GM21528 (cell line): ENCODE results near the gene TUBB6.
A peak's percentile ranks its signal among the peaks of the same experiment; 100 is the strongest.

Source experiments
- ATAC-seq: cut with Tn5 transposase; IDR thresholded peaks from one replicate; pipeline ENCODE4 v1.9.1; 2021; ENCODE audit warnings: mild to moderate bottlenecking, moderate library complexity; ENCODE audit not compliant: unreplicated experiment, low FRiP score

TUBB6 gene

DNA sequence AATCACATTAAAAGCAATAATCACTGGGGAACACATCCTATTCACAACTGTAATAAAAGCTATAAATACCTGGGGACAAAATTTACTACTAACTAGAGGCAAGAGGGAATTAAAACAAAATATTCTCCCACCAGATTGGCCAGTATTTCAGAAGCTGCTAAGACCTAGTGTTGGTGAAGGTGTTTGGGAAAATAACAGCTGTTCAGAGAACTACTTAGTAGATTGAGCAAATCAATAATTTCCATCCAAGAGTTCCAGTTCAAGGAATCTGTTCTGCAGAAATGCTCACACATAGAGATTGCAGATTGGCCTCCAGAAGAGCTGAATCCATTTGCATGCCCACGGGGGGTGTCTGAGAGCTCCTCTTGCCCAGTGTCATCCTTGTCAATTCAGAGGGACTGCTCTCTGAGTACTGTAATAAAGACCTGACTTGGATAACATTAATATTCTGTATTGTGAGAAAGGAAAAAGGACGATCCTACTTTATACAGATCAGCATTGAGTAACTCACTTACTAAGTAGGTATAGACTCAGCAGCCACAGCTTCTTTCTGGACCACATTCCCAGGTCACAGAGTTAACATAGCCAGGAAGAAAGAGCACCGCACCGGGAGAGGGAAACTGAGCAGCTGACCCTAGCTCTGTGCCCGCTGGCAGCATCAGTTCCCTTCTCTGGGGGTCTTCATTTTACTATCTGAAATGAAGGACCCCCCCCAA lies 5.6 kb downstream of the TUBB6 start:
- ATAC-seq = no peak

GRCh38 chr18:12314591-12315305 lies 6.7 kb downstream of the TUBB6 start:
- no peak for ATAC-seq

DNA sequence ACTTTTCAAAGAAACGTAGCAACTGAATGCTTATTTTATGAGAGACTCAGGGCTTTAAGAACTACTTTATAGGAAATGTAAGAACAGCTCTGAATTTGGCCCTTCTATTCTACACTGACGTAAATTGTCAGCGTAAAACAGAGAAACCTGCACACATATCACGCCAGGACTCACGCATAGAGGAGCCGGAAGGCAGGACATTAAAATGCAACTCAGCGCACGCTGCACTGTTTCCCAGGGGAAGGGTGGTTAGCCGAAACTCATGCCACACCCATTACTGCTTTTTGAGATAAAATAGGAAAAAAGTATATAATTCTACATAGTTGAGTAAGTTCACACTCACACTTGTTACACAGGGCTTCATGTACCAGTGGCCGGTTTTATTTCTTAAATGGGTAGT lies 7.4 kb downstream of the TUBB6 start:
- ATAC-seq = no peak

DNA sequence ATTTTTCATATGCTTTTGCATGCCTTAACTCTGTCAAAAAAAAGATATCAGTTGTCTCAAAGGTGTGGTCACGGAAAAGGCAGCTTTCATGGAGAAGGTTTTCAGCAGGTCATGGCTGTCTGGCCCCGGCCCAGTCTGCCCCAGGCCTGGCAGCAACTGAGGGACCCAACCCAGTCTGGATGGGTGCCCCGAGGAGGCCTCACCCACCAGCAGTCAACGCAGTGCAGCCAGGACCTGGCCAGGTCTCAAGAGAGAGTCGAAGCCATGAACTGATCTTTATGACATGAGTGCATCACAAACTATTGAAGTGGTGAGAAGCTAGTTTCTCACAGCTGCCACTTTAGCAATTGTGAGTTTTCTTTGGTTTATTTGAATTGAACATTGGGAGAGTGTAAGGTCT lies 7.9 kb downstream of the TUBB6 start:
- no peak for ATAC-seq

DNA sequence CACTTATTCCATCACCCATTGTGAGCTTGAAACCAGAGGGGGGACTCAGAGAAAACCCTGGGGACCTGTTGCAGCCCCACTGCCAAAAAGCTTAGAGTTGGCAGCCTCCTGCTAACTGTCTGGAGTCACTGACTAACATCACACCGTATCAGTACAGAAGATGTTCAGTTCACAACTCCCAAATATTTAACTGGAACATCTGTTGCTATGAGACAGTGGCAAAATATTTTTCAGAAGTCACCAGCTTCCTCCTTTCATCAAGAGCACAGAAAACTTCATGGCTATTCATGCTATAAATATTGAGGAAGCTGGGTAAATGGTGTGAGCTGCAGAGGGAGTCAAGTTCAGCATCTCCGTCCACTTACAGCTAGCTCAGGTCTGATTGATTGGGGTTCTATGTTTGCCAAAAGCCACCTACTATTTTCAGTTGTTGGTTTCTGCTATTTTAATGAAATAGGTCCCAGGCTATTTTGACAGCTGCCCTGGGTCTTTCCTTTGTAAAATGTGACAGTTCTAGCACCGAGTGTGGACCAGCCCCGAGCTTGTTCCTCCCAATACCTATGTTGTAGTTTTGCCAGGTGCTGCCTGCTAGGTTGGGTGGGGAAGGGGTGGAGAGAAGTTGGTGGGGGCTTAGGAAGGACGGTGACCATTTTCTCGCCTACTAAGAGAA lies 9.8 kb downstream of the TUBB6 start:
- ATAC-seq = no peak

DNA sequence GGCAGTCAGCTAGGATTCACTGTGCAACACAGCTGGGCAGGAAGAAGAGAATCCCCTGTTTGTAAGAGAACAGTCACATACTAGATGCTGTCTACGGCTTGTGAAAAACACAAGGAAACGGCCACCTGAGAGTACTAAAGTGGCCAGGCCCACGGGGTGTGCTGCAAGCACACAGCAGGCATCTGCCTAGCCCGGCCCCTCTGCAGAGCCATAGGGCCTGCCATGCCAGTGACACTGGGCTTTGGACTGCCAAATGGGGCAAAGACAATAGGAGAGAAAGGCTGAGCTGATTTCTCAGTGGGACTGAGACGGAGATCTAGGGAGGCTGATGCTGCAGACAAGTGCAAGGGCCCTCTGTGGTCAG lies 10.3 kb downstream of the TUBB6 start:
- no peak for ATAC-seq

DNA sequence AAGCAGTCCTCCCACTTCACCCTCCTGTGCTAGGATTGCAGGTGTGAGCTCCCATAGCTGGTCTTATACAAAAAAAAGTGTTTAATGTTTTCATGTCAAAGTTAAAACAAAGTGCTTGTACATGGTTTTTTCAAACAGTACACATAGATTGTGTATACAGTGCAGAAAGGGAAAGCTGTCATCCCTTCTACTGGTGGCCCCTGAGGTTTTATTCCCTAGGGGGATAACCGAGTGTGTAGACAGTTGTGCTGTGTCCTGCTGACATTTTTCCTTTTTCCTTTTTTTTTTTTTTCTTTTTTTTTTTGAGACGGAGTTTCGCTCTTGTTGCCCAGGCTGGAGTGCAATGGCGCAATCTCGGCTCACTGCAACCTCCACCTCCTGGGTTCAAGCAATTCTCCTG lies 10.8 kb downstream of the TUBB6 start:
- no peak for ATAC-seq

DNA sequence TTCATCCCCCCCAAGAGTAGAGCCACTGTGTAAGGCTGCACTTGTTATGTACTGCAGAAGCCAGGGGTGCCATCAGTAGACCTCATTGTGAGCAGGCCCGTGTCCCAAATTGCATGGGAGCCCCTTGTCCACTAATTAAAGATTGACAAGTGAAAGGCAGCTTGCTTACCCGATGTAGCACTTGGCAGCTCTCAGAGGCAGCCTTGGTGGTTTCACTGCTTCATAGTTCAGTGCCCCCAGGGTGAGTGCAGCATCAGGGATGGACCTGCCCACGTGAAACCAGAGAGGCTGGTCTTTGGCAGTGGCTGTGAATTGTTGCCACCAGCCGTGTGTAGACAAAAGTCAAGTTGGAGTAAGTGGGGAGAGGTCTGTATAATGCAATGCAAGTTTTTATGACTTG lies 13.3 kb downstream of the TUBB6 start:
- peak; percentile 65 for ATAC-seq

GRCh38 chr18:12324991-12325725 lies 17.1 kb downstream of the TUBB6 start:
- no peak for ATAC-seq

DNA sequence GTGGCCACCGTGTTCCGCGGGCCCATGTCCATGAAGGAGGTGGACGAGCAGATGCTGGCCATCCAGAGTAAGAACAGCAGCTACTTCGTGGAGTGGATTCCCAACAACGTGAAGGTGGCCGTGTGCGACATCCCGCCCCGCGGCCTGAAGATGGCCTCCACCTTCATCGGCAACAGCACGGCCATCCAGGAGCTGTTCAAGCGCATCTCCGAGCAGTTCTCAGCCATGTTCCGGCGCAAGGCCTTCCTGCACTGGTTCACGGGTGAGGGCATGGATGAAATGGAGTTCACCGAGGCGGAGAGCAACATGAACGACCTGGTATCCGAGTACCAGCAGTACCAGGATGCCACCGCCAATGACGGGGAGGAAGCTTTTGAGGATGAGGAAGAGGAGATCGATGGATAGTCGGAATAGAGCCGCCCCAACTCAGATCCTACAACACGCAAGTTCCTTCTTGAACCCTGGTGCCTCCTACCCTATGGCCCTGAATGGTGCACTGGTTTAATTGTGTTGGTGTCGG lies 17.7 kb downstream of the TUBB6 start:
- ATAC-seq = no peak

GRCh38 chr18:12326711-12327460 lies 18.8 kb downstream of the TUBB6 start:
- no peak for ATAC-seq

DNA sequence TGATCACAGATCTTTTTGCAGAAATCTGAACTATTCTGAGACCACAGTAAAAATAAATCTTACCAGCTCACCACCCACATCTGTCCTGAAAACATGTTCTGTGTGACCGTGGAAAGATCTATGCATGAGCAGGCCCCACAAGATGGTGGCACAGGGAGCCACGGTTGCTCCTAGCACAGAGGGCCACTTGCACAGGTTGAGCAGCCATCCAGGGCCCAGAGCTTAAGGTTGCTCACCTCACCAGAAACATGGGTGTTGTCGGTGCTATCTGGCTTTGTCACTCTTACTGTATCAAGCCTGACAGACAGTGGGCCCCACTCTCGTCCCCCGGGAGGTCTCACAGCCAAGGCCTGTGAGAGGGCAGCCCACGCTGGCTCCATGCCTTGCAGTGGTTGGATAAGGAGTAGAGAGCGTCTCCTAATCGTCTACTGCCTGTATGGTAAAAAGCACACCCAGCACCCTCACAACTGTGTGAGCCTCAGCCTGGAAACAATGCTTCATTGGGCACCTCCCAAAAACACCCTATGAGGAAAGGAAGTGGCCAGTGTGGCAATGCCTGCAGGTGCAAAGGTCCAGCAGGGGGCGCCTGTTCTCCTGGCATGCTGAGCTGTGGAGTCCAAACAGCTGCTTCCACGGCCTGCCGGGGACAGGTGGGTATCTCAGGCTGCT lies 19.6 kb downstream of the TUBB6 start:
- ATAC-seq = no peak

DNA sequence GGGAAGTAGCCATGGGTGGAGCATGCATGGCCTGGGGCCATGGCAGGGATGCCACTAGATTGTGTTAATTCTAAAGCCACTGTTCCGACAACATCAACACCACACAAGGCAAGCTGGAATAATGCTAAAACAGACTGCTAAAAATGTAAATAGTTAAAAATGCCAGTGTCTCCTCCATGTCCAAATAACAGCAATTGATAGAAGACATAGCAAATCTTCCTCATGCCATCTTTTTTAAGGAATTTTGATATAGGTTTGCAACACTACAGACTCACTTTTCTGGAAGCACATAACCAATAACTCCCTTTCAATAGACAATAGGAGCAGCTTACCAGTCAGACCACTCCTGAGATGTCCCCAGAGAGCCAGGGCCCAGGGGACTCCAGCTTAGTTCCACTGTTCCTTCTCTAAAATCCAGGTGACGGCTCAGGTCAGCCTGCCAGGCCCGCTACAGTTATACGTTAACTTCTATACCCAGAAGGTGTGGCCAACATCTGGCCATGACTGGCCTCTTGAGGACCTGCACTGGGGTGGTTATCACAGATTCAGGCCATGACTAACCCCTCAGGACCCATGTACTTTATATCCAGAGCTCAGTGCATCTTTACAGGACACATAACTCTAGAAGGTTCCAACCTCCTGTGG lies 20.3 kb downstream of the TUBB6 start:
- no peak for ATAC-seq

GRCh38 chr18:12329125-12329698 lies 21.2 kb downstream of the TUBB6 start:
- no peak for ATAC-seq

DNA sequence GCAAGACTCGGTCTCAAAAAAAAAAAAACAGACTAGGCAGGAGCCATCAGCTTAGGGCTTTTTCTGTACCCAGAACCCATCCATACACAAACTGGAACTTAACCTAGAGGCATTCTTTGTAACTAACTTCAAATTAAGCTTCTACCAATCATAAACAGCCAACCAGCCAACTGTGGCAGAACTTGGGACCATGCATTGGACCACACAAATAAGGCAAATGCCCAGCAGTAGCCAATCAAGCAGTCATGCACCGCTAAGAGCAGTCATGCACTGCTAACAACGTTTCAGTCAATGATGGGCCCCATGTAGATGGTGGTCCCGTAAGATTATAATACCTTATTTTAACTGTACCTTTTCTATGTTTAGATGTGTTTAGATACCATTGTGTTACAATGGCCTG lies 22.7 kb downstream of the TUBB6 start:
- no peak for ATAC-seq

DNA sequence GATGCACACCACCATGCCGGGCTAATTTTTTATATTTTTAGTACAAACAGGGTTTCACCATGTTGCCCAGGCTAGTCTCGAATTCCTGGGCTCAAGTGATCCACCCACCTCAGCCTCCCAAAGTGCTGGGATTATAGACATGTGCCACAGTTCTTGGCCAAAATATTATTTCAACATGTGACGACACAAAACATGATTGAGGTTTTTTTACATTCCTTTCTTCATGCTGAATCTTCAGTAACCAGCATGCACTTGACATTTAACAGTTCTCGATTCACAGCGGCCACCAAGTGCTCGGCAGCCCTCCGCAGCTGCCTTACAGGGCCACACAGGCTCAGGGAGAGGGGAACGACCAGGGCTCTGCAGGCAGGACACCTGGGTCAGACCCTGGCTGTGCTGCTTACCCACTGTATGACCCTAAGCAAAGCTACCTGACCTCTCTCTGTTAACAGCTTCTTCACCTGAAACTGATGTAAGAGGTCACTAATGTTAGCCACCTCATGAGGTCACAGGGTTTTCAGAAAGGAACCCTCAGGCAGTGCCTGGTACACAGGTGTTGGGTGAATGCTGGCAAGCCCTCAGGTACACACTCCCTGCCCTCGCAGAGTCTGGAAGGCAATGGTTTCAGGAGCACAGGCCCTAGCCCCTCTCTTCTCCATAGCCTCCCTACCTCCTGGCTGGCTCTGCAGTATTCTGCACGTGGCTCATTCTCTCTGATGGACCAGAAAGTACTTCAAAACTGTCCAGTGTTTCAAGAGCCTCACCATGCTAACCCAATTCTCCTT lies 25.7 kb downstream of the TUBB6 start:
- no peak for ATAC-seq

- no peak for ATAC-seq
These were observed 26.3 kb downstream of the TUBB6 start for GRCh38 chr18:12334366-12334808.

- ATAC-seq = no peak
These were observed 26.8 kb downstream of the TUBB6 start for GRCh38 chr18:12334863-12335262.
